ENCODE data around the gene VSIG2.

The VSIG2 gene

GRCh38 chr11:124756033-124756752 lies 4.1 kb upstream of the VSIG2 start:
- Histone ChIP-seq H3K4me3 (ENCODE audit: low read length) (no peak overlapping the region), H3K4me1 (ENCODE audit: insufficient read depth, low read length) (peaks cover 20% of the 10 kb centered on the region), H3K27me3 (ENCODE audit: insufficient read depth, low read length) (peaks cover 97% of the 10 kb centered on the region), H3K27ac (ENCODE audit: low read depth, low read length) (no peak overlapping the region), H3K9ac (ENCODE audit: low read depth, low read length) (no peak overlapping the region), H3K9me3 (ENCODE audit: insufficient read depth, low read depth, low read length) (no peaks in the 10 kb centered on the region; the same call in 1 of the 2 replicates), H3K36me3 (ENCODE audit: insufficient read depth, low read length) (no peaks in the 10 kb centered on the region)
- WGBS, result 85% methylated on average over 9 of the region's 9 CpGs

GRCh38 chr11:124754710-124755109 lies 2.7 kb upstream of the VSIG2 start:
- WGBS, result 75% methylated on average over 6 of the region's 6 CpGs
- Histone ChIP-seq H3K9me3 (ENCODE audit: insufficient read depth, low read depth, low read length) (no peaks in the 10 kb centered on the region; the same call in 1 of the 2 replicates), H3K9ac (ENCODE audit: low read depth, low read length) (no peak overlapping the region), H3K27ac (ENCODE audit: low read depth, low read length) (no peak overlapping the region), H3K4me3 (ENCODE audit: low read length) (no peak overlapping the region), H3K4me1 (ENCODE audit: insufficient read depth, low read length) (peaks cover 8% of the 10 kb centered on the region), H3K36me3 (ENCODE audit: insufficient read depth, low read length) (no peaks in the 10 kb centered on the region), H3K27me3 (ENCODE audit: insufficient read depth, low read length) (peaks cover 97% of the 10 kb centered on the region)

- Histone ChIP-seq H3K27ac (ENCODE audit: low read depth, low read length) (no peak overlapping the region), H3K9ac (ENCODE audit: low read depth, low read length) (no peak overlapping the region), H3K9me3 (ENCODE audit: insufficient read depth, low read depth, low read length) (no peaks in the 10 kb centered on the region; the same call in 1 of the 2 replicates), H3K4me3 (ENCODE audit: low read length) (no peak overlapping the region), H3K36me3 (ENCODE audit: insufficient read depth, low read length) (no peaks in the 10 kb centered on the region), H3K27me3 (ENCODE audit: insufficient read depth, low read length) (peaks cover 97% of the 10 kb centered on the region), H3K4me1 (ENCODE audit: insufficient read depth, low read length) (peaks cover 5% of the 10 kb centered on the region)
- WGBS, result 88% methylated on average over 4 of the region's 4 CpGs
Measured at GRCh38 chr11:124754309-124754708, 2.3 kb upstream of the VSIG2 start.

- no peaks in the 10 kb centered on the region for H3K9me3 ChIP-seq (ENCODE audit: insufficient read depth, low read depth, low read length)
- 88% methylated on average over 7 of the region's 7 CpGs for WGBS
Measured at GRCh38 chr11:124753624-124754023, 1.6 kb upstream of the VSIG2 start.

GRCh38 chr11:124753205-124753604 lies 1.1 kb upstream of the VSIG2 start:
- H3K27me3 ChIP-seq (ENCODE audit: insufficient read depth, low read length), result peaks cover 97% of the 10 kb centered on the region
- H3K27ac ChIP-seq (ENCODE audit: low read depth, low read length), result no peak overlapping the region
- H3K9ac ChIP-seq (ENCODE audit: low read depth, low read length), result no peak overlapping the region
- no peak overlapping the region for H3K4me3 ChIP-seq (ENCODE audit: low read length)
- H3K4me1 ChIP-seq (ENCODE audit: insufficient read depth, low read length), result peaks cover 5% of the 10 kb centered on the region
- no peaks in the 10 kb centered on the region for H3K36me3 ChIP-seq (ENCODE audit: insufficient read depth, low read length)
- no peaks in the 10 kb centered on the region for H3K9me3 ChIP-seq (ENCODE audit: insufficient read depth, low read depth, low read length)

More at GRCh38 chr11:124753624-124754023, 1.6 kb upstream of the VSIG2 start:
- no peak overlapping the region for H3K4me3 ChIP-seq (ENCODE audit: low read length)
- H3K27ac ChIP-seq (ENCODE audit: low read depth, low read length), result no peak overlapping the region
- H3K9ac ChIP-seq (ENCODE audit: low read depth, low read length), result no peak overlapping the region
- no peaks in the 10 kb centered on the region for H3K36me3 ChIP-seq (ENCODE audit: insufficient read depth, low read length)
- peaks cover 5% of the 10 kb centered on the region for H3K4me1 ChIP-seq (ENCODE audit: insufficient read depth, low read length)
- peaks cover 97% of the 10 kb centered on the region for H3K27me3 ChIP-seq (ENCODE audit: insufficient read depth, low read length)

GRCh38 chr11:124752471-124753102 lies 532 bp upstream of the VSIG2 start:
- peaks cover 9% of the 10 kb centered on the region for H3K4me1 ChIP-seq (ENCODE audit: insufficient read depth, low read length)
- 76% methylated on average over 10 of the region's 10 CpGs for WGBS
- no peak overlapping the region for H3K27ac ChIP-seq (ENCODE audit: low read depth, low read length)
- no peaks in the 10 kb centered on the region for H3K9me3 ChIP-seq (ENCODE audit: insufficient read depth, low read depth, low read length)
- H3K9ac ChIP-seq (ENCODE audit: low read depth, low read length), result no peak overlapping the region
- peak overlapping the region; percentile 43 for H3K4me3 ChIP-seq (ENCODE audit: low read length)
- H3K27me3 ChIP-seq (ENCODE audit: insufficient read depth, low read length), result peaks cover 97% of the 10 kb centered on the region
- no peaks in the 10 kb centered on the region for H3K36me3 ChIP-seq (ENCODE audit: insufficient read depth, low read length)

- Histone ChIP-seq H3K9me3 (ENCODE audit: insufficient read depth, low read depth, low read length) (no peaks in the 10 kb centered on the region), H3K4me1 (ENCODE audit: insufficient read depth, low read length) (peaks cover 14% of the 10 kb centered on the region), H3K9ac (ENCODE audit: low read depth, low read length) (no peak overlapping the region), H3K27me3 (ENCODE audit: insufficient read depth, low read length) (peaks cover 96% of the 10 kb centered on the region), H3K27ac (ENCODE audit: low read depth, low read length) (no peak overlapping the region), H3K4me3 (ENCODE audit: low read length) (peak overlapping the region; percentile 43; the same call in 1 of the 2 replicates), H3K36me3 (ENCODE audit: insufficient read depth, low read length) (no peaks in the 10 kb centered on the region)
- 86% methylated on average over 11 of the region's 11 CpGs for WGBS
Measured at GRCh38 chr11:124751391-124751740, 689 bp downstream of the VSIG2 start.

- 86% methylated on average over 1 of the region's 1 CpG for WGBS
- peaks cover 99% of the 10 kb centered on the region for H3K27me3 ChIP-seq (ENCODE audit: insufficient read depth, low read length)
- H3K9ac ChIP-seq (ENCODE audit: low read depth, low read length), result no peak overlapping the region
- peaks cover 17% of the 10 kb centered on the region for H3K4me1 ChIP-seq (ENCODE audit: insufficient read depth, low read length)
- no peaks in the 10 kb centered on the region for H3K36me3 ChIP-seq (ENCODE audit: insufficient read depth, low read length)
- H3K27ac ChIP-seq (ENCODE audit: low read depth, low read length), result no peak overlapping the region
- no peak overlapping the region for H3K4me3 ChIP-seq (ENCODE audit: low read length)
- no peaks in the 10 kb centered on the region for H3K9me3 ChIP-seq (ENCODE audit: insufficient read depth, low read depth, low read length)
Measured at GRCh38 chr11:124749912-124750311, 2.1 kb downstream of the VSIG2 start.

GRCh38 chr11:124748481-124749343 lies 3.3 kb downstream of the VSIG2 start:
- H3K36me3 ChIP-seq (ENCODE audit: insufficient read depth, low read length), result no peaks in the 10 kb centered on the region
- no peaks in the 10 kb centered on the region for H3K9me3 ChIP-seq (ENCODE audit: insufficient read depth, low read depth, low read length)
- 88% methylated on average over 11 of the region's 12 CpGs for WGBS
- no peak overlapping the region for H3K27ac ChIP-seq (ENCODE audit: low read depth, low read length)
- H3K27me3 ChIP-seq (ENCODE audit: insufficient read depth, low read length), result peaks cover 99% of the 10 kb centered on the region
- no peak overlapping the region for H3K9ac ChIP-seq (ENCODE audit: low read depth, low read length)
- H3K4me1 ChIP-seq (ENCODE audit: insufficient read depth, low read length), result peaks cover 20% of the 10 kb centered on the region
- H3K4me3 ChIP-seq (ENCODE audit: low read length), result no peak overlapping the region

- no peaks in the 10 kb centered on the region for H3K9me3 ChIP-seq (ENCODE audit: insufficient read depth, low read depth, low read length)
- WGBS, result 91% methylated on average over 7 of the region's 7 CpGs
- H3K27me3 ChIP-seq (ENCODE audit: insufficient read depth, low read length), result peaks cover 99% of the 10 kb centered on the region
- H3K27ac ChIP-seq (ENCODE audit: low read depth, low read length), result no peak overlapping the region
- H3K4me3 ChIP-seq (ENCODE audit: low read length), result no peak overlapping the region
- peaks cover 20% of the 10 kb centered on the region for H3K4me1 ChIP-seq (ENCODE audit: insufficient read depth, low read length)
- H3K36me3 ChIP-seq (ENCODE audit: insufficient read depth, low read length), result no peaks in the 10 kb centered on the region
- H3K9ac ChIP-seq (ENCODE audit: low read depth, low read length), result no peak overlapping the region
Measured at GRCh38 chr11:124748100-124748418, 4.0 kb downstream of the VSIG2 start.

GRCh38 chr11:124747406-124748099 lies 4.5 kb downstream of the VSIG2 start:
- 49% methylated on average over 14 of the region's 14 CpGs for WGBS
- H3K4me3 ChIP-seq (ENCODE audit: low read length), result peak overlapping the region; percentile 68
- no peaks in the 10 kb centered on the region for H3K36me3 ChIP-seq (ENCODE audit: insufficient read depth, low read length)
- no peak overlapping the region for H3K27ac ChIP-seq (ENCODE audit: low read depth, low read length)
- H3K27me3 ChIP-seq (ENCODE audit: insufficient read depth, low read length), result peaks cover 99% of the 10 kb centered on the region
- peaks cover 19% of the 10 kb centered on the region for H3K4me1 ChIP-seq (ENCODE audit: insufficient read depth, low read length)
- no peak overlapping the region for H3K9ac ChIP-seq (ENCODE audit: low read depth, low read length)
- H3K9me3 ChIP-seq (ENCODE audit: insufficient read depth, low read depth, low read length), result no peaks in the 10 kb centered on the region
